Hepatocyte (in vitro differentiated cells): ENCODE results near the gene DLX4. TPM values are rescaled to one million over a fixed set of nuclear protein-coding genes. Genes with fewer than 3 reads are reported as not detected.

Experiments used
- DNase-seq: peaks from one replicate; pipeline ENCODE4 v3.0.0-alpha.2; 2016; ENCODE audit warnings: low spot score
- H2AFZ ChIP-seq: fragments of 200-600 bp; sonication (generic); 2 replicates; pipeline ENCODE4 v1.6.0; 2016; ENCODE audit warnings: antibody characterized with exemption, mild to moderate bottlenecking
- H3K27ac ChIP-seq: fragments of 200-600 bp; sonication (generic); 2 replicates; pipeline ENCODE4 v1.5.1; 2016; ENCODE audit warnings: mild to moderate bottlenecking
- H3K27me3 ChIP-seq: fragments of 200-600 bp; sonication (generic); 2 replicates; pipeline ENCODE4 v1.6.1; 2016
- H3K36me3 ChIP-seq: fragments of 200-600 bp; sonication (generic); replicated peaks from 2 replicates; pipeline ENCODE4 v1.5.1; 2016; ENCODE audit warnings: low read depth; ENCODE audit not compliant: insufficient read depth
- H3K4me1 ChIP-seq: fragments of 200-600 bp; sonication (generic); 2 replicates; pipeline ENCODE4 v1.5.1; 2016; ENCODE audit warnings: mild to moderate bottlenecking, moderate library complexity; ENCODE audit not compliant: insufficient read depth
- H3K4me2 ChIP-seq: fragments of 200-600 bp; sonication (generic); 2 replicates; pipeline ENCODE4 v1.6.0; 2016
- H3K4me3 ChIP-seq: fragments of 200-600 bp; sonication (generic); 2 replicates; pipeline ENCODE4 v1.5.1; 2016; ENCODE audit warnings: mild to moderate bottlenecking
- H3K79me2 ChIP-seq: fragments of 200-600 bp; sonication (generic); 2 replicates; pipeline ENCODE4 v1.6.0; 2017; ENCODE audit warnings: mild to moderate bottlenecking
- H3K9me2 ChIP-seq: fragments of 200-600 bp; sonication (generic); replicated peaks from 2 replicates; pipeline ENCODE4 v1.6.0; 2017; ENCODE audit warnings: mild to moderate bottlenecking; ENCODE audit not compliant: insufficient read depth
- H3K9me3 ChIP-seq: fragments of 200-600 bp; sonication (generic); 2 replicates; pipeline ENCODE4 v1.5.1; 2016; ENCODE audit warnings: low read depth, mild to moderate bottlenecking
- H4K20me1 ChIP-seq: fragments of 200-600 bp; sonication (generic); 2 replicates; pipeline ENCODE4 v1.6.0; 2016; ENCODE audit warnings: mild to moderate bottlenecking; ENCODE audit not compliant: insufficient read depth, poor library complexity, severe bottlenecking
- EZH2 ChIP-seq: fragments of 200-600 bp; sonication (generic); IDR thresholded peaks from 2 replicates; pipeline ENCODE4 v1.6.1; 2016; ENCODE audit warnings: antibody characterized with exemption, mild to moderate bottlenecking, borderline replicate concordance
- WGBS: methylation state at CpG from one replicate; pipeline ENCODE4 v1.1.6; 2016; ENCODE audit warnings: low lambda C conversion rate; ENCODE audit errors: missing lambda C conversion rate; 5-methylcytosine and 5-hydroxymethylcytosine counted together
- polyA plus RNA-seq: library from polyadenylated mRNA; unstranded; fragments of >200 nt; fragmentation: Nextera tagmentation; extraction: Ambion mirVana; gene quantifications from 2 replicates; pipeline ENCODE4 v1.2.1, GENCODE V29; 2016
- small RNA-seq: library from RNA; depleted of rRNA; stranded (forward); fragments of <200 nt; gene quantifications from one replicate; pipeline ENCODE3, GENCODE V24; 2014
- total RNA-seq: library from RNA; depleted of rRNA; stranded (reverse); fragments of >200 nt; gene quantifications from 2 replicates; pipeline ENCODE4 v1.2.3, GENCODE V29; 2014
- TF ChIP-seq, protein P1 (sequence below): fragments of 200-600 bp; sonication (generic); IDR thresholded peaks from 2 replicates; pipeline ENCODE4 v1.5.1; 2016; ENCODE audit warnings: antibody characterized with exemption, mild to moderate bottlenecking; ENCODE audit not compliant: poor library complexity

DLX4 gene
- total and polyA plus RNA-seq, 2 experiments from 2014 or later = 0.17 to 1.4 TPM

DNA sequence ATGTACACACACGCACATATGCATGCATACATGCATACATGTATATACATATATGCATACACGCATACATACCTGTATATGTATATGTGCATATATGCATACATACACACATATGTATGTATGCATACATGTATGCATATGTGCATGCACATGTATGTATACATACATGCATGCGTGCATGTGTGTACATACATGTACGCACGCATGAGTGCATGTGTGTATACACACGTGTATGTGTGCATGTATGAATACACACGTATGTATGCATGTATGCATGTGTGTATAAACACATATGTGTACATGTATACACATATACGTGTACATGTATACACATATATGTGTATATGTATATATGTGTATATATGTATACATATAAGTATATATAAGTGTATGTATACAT is 54.5 kb downstream of the DLX4 start:
- H3K27ac ChIP-seq = no peak overlapping the region
- WGBS = 75% methylated on average over 8 of the region's 8 CpGs
- H3K4me3 ChIP-seq = no peak overlapping the region
- H4K20me1 ChIP-seq = no peaks in the 10 kb centered on the region
- TF ChIP-seq, protein P1, sequence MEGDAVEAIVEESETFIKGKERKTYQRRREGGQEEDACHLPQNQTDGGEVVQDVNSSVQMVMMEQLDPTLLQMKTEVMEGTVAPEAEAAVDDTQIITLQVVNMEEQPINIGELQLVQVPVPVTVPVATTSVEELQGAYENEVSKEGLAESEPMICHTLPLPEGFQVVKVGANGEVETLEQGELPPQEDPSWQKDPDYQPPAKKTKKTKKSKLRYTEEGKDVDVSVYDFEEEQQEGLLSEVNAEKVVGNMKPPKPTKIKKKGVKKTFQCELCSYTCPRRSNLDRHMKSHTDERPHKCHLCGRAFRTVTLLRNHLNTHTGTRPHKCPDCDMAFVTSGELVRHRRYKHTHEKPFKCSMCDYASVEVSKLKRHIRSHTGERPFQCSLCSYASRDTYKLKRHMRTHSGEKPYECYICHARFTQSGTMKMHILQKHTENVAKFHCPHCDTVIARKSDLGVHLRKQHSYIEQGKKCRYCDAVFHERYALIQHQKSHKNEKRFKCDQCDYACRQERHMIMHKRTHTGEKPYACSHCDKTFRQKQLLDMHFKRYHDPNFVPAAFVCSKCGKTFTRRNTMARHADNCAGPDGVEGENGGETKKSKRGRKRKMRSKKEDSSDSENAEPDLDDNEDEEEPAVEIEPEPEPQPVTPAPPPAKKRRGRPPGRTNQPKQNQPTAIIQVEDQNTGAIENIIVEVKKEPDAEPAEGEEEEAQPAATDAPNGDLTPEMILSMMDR = no peak
- no peak for TF ChIP-seq EZH2
- H3K27me3 ChIP-seq = no peaks in the 10 kb centered on the region
- DNase-seq = no peak
- H3K79me2 ChIP-seq = no peaks in the 10 kb centered on the region
- H3K4me2 ChIP-seq = no peak overlapping the region
- no peak overlapping the region for H2AFZ ChIP-seq
- H3K4me1 ChIP-seq = peaks cover 12% of the 10 kb centered on the region
- no peaks in the 10 kb centered on the region for H3K36me3 ChIP-seq
- H3K9me2 ChIP-seq = no peaks in the 10 kb centered on the region
- no peaks in the 10 kb centered on the region for H3K9me3 ChIP-seq

Small RNA genes within 50 kb of the gene (small RNA-seq; reads per million reads assigned to genes)
- gene RNU6-1313P = not detected

Other genes with a start within 250 kb of the DLX4 start
- gene FAM117A, start 205.1 kb upstream of the DLX4 start, total RNA-seq = 14.9 and 18.7 TPM in 2 replicates
- gene FAM117A, start 205.1 kb upstream of the DLX4 start, polyA plus RNA-seq = 27.9 and 29.1 TPM in 2 replicates
- gene KAT7, start 180.5 kb upstream of the DLX4 start, total RNA-seq = 23.2 and 30.1 TPM in 2 replicates
- 20.8 and 21.4 TPM in 2 replicates for gene KAT7, start 180.5 kb upstream of the DLX4 start, polyA plus RNA-seq
- not detected in 2 replicates for gene TAC4, start 121.1 kb upstream of the DLX4 start, total RNA-seq
- not detected in 2 replicates for gene TAC4, start 121.1 kb upstream of the DLX4 start, polyA plus RNA-seq
- 0.37 and 0.88 TPM in 2 replicates for gene DLX3, start 26.0 kb downstream of the DLX4 start, total RNA-seq
- gene DLX3, start 26.0 kb downstream of the DLX4 start, polyA plus RNA-seq = 0.55 and 1.1 TPM in 2 replicates
- 26.3 and 28.5 TPM in 2 replicates for gene ITGA3, start 86.9 kb downstream of the DLX4 start, total RNA-seq
- 32.8 and 43.4 TPM in 2 replicates for gene ITGA3, start 86.9 kb downstream of the DLX4 start, polyA plus RNA-seq
- 35.5 and 42.7 TPM in 2 replicates for gene PDK2, start 126.2 kb downstream of the DLX4 start, total RNA-seq
- gene PDK2, start 126.2 kb downstream of the DLX4 start, polyA plus RNA-seq = 55.8 and 56.9 TPM in 2 replicates
- gene SAMD14, start 161.0 kb downstream of the DLX4 start, total RNA-seq = 2.4 and 3.1 TPM in 2 replicates
- 3.1 and 4.2 TPM in 2 replicates for gene SAMD14, start 161.0 kb downstream of the DLX4 start, polyA plus RNA-seq
- gene PPP1R9B, start 181.5 kb downstream of the DLX4 start, total RNA-seq = 22.5 and 26.2 TPM in 2 replicates
- 5.1 and 6.7 TPM in 2 replicates for gene PPP1R9B, start 181.5 kb downstream of the DLX4 start, polyA plus RNA-seq
- 0.37 TPM in 1 of 2 replicates, not detected in the other for gene SGCA, start 196.8 kb downstream of the DLX4 start, total RNA-seq
- 0.83 and 2.2 TPM in 2 replicates for gene SGCA, start 196.8 kb downstream of the DLX4 start, polyA plus RNA-seq
- 351 and 1,063 TPM in 2 replicates for gene COL1A1, start 232.4 kb downstream of the DLX4 start, total RNA-seq
- gene COL1A1, start 232.4 kb downstream of the DLX4 start, polyA plus RNA-seq = 5,822 and 6,071 TPM in 2 replicates